HepG2 (cell line): Measurements from ENCODE around the gene STPG4. TPM values are rescaled to one million over a fixed set of nuclear protein-coding genes. Genes with fewer than 3 reads are reported as not detected.

Experiments used
- AHR ChIP-seq: IDR thresholded peaks from 2 replicates; pipeline ENCODE4 v1.6.1; 2018; ENCODE audit warnings: missing genetic modification reagents, missing compliant biosample characterization
- BRCA1 ChIP-seq: sonication (generic); formaldehyde crosslinking; IDR thresholded peaks from 2 replicates; pipeline ENCODE4 v1.4.0; 2020; ENCODE audit warnings: missing genetic modification reagents
- CC2D1A ChIP-seq: sonication (generic); formaldehyde crosslinking; IDR thresholded peaks from 2 replicates; pipeline ENCODE4 v1.8.1; 2023; ENCODE audit warnings: mild to moderate bottlenecking, missing genetic modification reagents
- EED ChIP-seq: sonication (generic); formaldehyde crosslinking; IDR thresholded peaks from 2 replicates; pipeline ENCODE4 v1.5.0; 2020; ENCODE audit warnings: mild to moderate bottlenecking, missing genetic modification reagents
- FIP1L1 ChIP-seq: fragments of 200-400 bp; formaldehyde crosslinking; IDR thresholded peaks from 2 replicates; pipeline ENCODE4 v1.6.1; 2018; ENCODE audit warnings: low read depth, mild to moderate bottlenecking, low read length, moderate library complexity, borderline replicate concordance; ENCODE audit not compliant: insufficient read depth
- GPBP1L1 ChIP-seq: sonication (generic); formaldehyde crosslinking; IDR thresholded peaks from 2 replicates; pipeline ENCODE4 v1.5.0; 2020; ENCODE audit warnings: mild to moderate bottlenecking, missing genetic modification reagents
- GPN1 ChIP-seq: sonication (generic); formaldehyde crosslinking; IDR thresholded peaks from 2 replicates; pipeline ENCODE4 v1.5.1; 2020; ENCODE audit warnings: missing genetic modification reagents, borderline replicate concordance
- HDAC1 ChIP-seq: sonication (generic); formaldehyde crosslinking; IDR thresholded peaks from 2 replicates; pipeline ENCODE4 v1.5.1; 2020; ENCODE audit warnings: mild to moderate bottlenecking, missing genetic modification reagents
- KDM1A ChIP-seq: IDR thresholded peaks from 2 replicates; pipeline ENCODE4 v1.6.1; 2016; ENCODE audit warnings: missing compliant biosample characterization
- MAFK ChIP-seq, 2 experiments: IDR thresholded peaks in 1 of 2; conservative IDR thresholded peaks in 1 of 2; 2 replicates each; pipeline ENCODE4 v1.6.1; 2011; ENCODE audit warnings: improper control_type of control experiment in 2 of 2, low read length in 2 of 2
- MBNL3 ChIP-seq: fragments of 250-450 bp; sonication (Bioruptor Pico); conservative IDR thresholded peaks from 2 replicates; pipeline ENCODE4 v1.8.0; 2022; ENCODE audit warnings: mild to moderate bottlenecking, inconsistent platforms
- NAIF1 ChIP-seq: sonication (generic); formaldehyde crosslinking; IDR thresholded peaks from 2 replicates; pipeline ENCODE4 v1.5.0; 2020; ENCODE audit warnings: mild to moderate bottlenecking, missing genetic modification reagents, borderline replicate concordance
- NBN ChIP-seq: fragments of 450-650 bp; conservative IDR thresholded peaks from 2 replicates; pipeline ENCODE4 v1.6.1; 2017
- NFKBIZ ChIP-seq: IDR thresholded peaks from 2 replicates; pipeline ENCODE4 v1.6.1; 2018; ENCODE audit warnings: missing genetic modification reagents, missing compliant biosample characterization
- NFRKB ChIP-seq: fragments of 450-650 bp; IDR thresholded peaks from 2 replicates; pipeline ENCODE4 v1.6.1; 2017
- RFXAP ChIP-seq: sonication (generic); formaldehyde crosslinking; IDR thresholded peaks from 2 replicates; pipeline ENCODE4 v1.4.0; 2020; ENCODE audit warnings: missing genetic modification reagents, borderline replicate concordance
- SKIL ChIP-seq: sonication (generic); formaldehyde crosslinking; IDR thresholded peaks from 2 replicates; pipeline ENCODE4 v1.8.0; 2022; ENCODE audit warnings: missing genetic modification reagents, mild to moderate bottlenecking, moderate library complexity, borderline replicate concordance
- SMAD1 ChIP-seq: sonication (generic); formaldehyde crosslinking; IDR thresholded peaks from 2 replicates; pipeline ENCODE4 v1.4.0; 2020; ENCODE audit warnings: missing genetic modification reagents, low read depth, mild to moderate bottlenecking, borderline replicate concordance
- SMARCE1 ChIP-seq: fragments of 450-650 bp; IDR thresholded peaks from 2 replicates; pipeline ENCODE4 v1.6.1; 2017; ENCODE audit warnings: borderline replicate concordance
- TIGD3 ChIP-seq: sonication (generic); formaldehyde crosslinking; IDR thresholded peaks from 2 replicates; pipeline ENCODE4 v1.5.1; 2020; ENCODE audit warnings: mild to moderate bottlenecking, missing genetic modification reagents, borderline replicate concordance
- ZNF235 ChIP-seq: sonication (generic); formaldehyde crosslinking; IDR thresholded peaks from 2 replicates; pipeline ENCODE4 v1.8.1; 2023; ENCODE audit warnings: mild to moderate bottlenecking, missing genetic modification reagents, borderline replicate concordance
- ZNF331 ChIP-seq: sonication (generic); formaldehyde crosslinking; IDR thresholded peaks from 2 replicates; pipeline ENCODE4 v1.4.0; 2020; ENCODE audit warnings: missing genetic modification reagents
- ZNF337 ChIP-seq: sonication (generic); formaldehyde crosslinking; IDR thresholded peaks from 2 replicates; pipeline ENCODE4 v1.5.1; 2020; ENCODE audit warnings: missing genetic modification reagents, low read depth, mild to moderate bottlenecking, borderline replicate concordance
- ZNF33A ChIP-seq: sonication (generic); formaldehyde crosslinking; IDR thresholded peaks from 2 replicates; pipeline ENCODE4 v1.5.1; 2020; ENCODE audit warnings: missing genetic modification reagents, mild to moderate bottlenecking, moderate library complexity, borderline replicate concordance
- ZNF503 ChIP-seq: sonication (generic); formaldehyde crosslinking; IDR thresholded peaks from 2 replicates; pipeline ENCODE4 v1.4.0; 2020; ENCODE audit warnings: missing genetic modification reagents
- ZNF552 ChIP-seq: sonication (generic); formaldehyde crosslinking; IDR thresholded peaks from 2 replicates; pipeline ENCODE4 v1.9.0; 2022; ENCODE audit warnings: missing genetic modification reagents, mild to moderate bottlenecking, borderline replicate concordance
- polyA plus RNA-seq, 8 experiments: library from polyadenylated mRNA; depleted of rRNA in 3 of 8; stranded (reverse) in 7 of 8; unstranded in 1 of 8; fragments of >200 nt; fragmentation: Illumina TruSeq in 4 of 8; extraction: Trizol in 4 of 8; gene quantifications; 2 replicates each; pipeline versions ENCODE4 v1.2.1 to v1.2.3, GENCODE V29; 2011 to 2016; ENCODE audit warnings: low read depth in 4 of 8, missing spikeins in 1 of 8, mixed read lengths in 1 of 8; ENCODE audit not compliant: insufficient read depth in 1 of 8
- total RNA-seq, 5 experiments: library from RNA; depleted of rRNA; stranded (reverse); fragments of >200 nt; fragmentation: Illumina TruSeq; extraction: Trizol; gene quantifications; 2 replicates each; pipeline ENCODE4 v1.2.3, GENCODE V29; 2016; ENCODE audit warnings: low read depth in 1 of 5

Gene STPG4
- total and polyA plus RNA-seq, 2 of the 13 experiments (the other 11 are each of a cell fraction or from before 2014, with no cell fraction given): 0.11 to 0.15 TPM

GRCh38 chr2:47129191-47129706, 25.9 kb downstream of the STPG4 start (continued):
- TF ChIP-seq HDAC1 (CRISPR knock-in tag): no peak
- no peak for TF ChIP-seq AHR (CRISPR knock-in tag)
- TF ChIP-seq NBN: no peak
- no peak for TF ChIP-seq SKIL (CRISPR knock-in tag)
- no peak for TF ChIP-seq ZNF337 (CRISPR knock-in tag)
- no peak for TF ChIP-seq MBNL3 (CRISPR knock-in tag)
- TF ChIP-seq ZNF552 (CRISPR knock-in tag): no peak
- TF ChIP-seq NFKBIZ (CRISPR knock-in tag): no peak
- TF ChIP-seq SMAD1 (CRISPR knock-in tag): no peak
- TF ChIP-seq CC2D1A (CRISPR knock-in tag): no peak
- TF ChIP-seq BRCA1: no peak
- TF ChIP-seq TIGD3: no peak
- TF ChIP-seq GPBP1L1 (CRISPR knock-in tag): no peak
- no peak for TF ChIP-seq SMARCE1
- peak; percentile 66 for TF ChIP-seq ZNF331 (CRISPR knock-in tag)
- TF ChIP-seq ZNF235 (CRISPR knock-in tag): no peak
- no peak for TF ChIP-seq MAFK (conservative IDR thresholded peaks at IDR 0.05 in 1 of 2, IDR thresholded peaks at IDR 0.05 in 1 of 2; ENCODE audit: low read length in 2 of 2)
- TF ChIP-seq ZNF33A: no peak
- TF ChIP-seq NAIF1 (CRISPR knock-in tag): no peak
- no peak for TF ChIP-seq GPN1 (CRISPR knock-in tag)
- TF ChIP-seq EED (CRISPR knock-in tag): no peak; the same call in 1 of the 2 replicates
- TF ChIP-seq ZNF503 (CRISPR knock-in tag): no peak
- TF ChIP-seq NFRKB: no peak
- TF ChIP-seq RFXAP: peak; percentile 69; the same call in 1 of the 2 replicates
- no peak for TF ChIP-seq KDM1A (CRISPR knock-in tag)
- TF ChIP-seq FIP1L1: no peak
